A549 treated with DMSO at 1 μM for 4 hours (cell line): ENCODE measurements around the gene PP2D1. TPM values are rescaled to one million over a fixed set of nuclear protein-coding genes. Genes with fewer than 3 reads are reported as not detected.

ENCODE experiments used
- total RNA-seq: library from RNA; stranded (reverse); fragments of 200-300 nt; extraction: Qiagen RNA extraction; gene quantifications from 5 replicates; pipeline ENCODE4 v1.2.3, GENCODE V29; 2022; ENCODE audit warnings: low read depth

PP2D1 gene, protein sequence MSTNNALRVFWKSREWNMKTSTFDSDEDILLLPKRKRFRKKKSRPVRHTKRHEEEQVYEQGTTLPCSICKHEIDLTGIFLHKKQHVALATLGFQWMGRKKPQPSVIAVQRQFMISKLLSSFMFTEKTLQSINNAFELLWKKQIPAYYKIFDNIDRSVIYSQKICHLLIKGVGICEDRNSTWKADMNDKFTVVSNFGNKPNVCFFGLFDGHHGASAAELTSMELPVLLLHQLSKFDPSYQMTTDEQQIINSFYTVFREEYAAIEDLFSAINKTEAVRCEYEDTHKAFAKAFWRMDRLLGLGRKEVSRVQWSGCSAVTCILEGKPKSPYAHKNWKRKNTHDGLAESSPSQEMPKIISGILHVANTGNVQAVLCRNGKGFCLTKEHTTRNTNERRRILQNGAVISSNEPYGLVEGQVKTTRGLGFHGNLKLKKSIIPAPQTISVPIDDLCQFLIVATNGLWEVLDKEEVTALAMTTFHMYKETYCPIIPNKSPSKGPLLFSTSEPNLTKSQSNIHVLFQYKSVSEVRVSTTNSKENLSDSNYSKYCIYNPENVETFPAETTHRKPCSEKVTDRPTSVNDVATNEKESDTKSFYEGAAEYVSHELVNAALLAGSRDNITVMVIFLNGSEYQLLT
- total RNA-seq: not detected in 5 replicates

DNA sequence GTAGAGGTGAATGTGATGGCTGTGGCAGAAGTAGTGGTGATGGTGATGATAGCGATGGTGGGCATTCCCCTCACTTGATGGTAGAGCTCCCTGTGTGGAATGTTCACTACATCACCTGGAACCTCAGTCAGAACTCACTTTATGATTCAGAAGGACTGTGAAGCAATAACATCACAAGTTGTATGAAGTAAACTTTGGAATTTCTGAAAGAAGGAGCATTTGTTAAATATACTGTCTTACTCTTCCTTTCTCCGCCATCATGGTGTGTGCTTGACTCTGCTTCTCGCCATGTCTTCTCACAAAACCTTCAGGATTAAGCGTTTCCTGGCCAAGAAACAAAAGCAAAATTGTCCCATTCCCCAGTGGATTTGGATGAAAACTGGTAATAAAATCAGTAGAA is at the start of gene PP2D1:
Gene PP2D1, minus strand, starts transcription at position 101 of the 400 bp plus-strand sequence. CDS start 192 bp downstream, outside the sequence.

DNA sequence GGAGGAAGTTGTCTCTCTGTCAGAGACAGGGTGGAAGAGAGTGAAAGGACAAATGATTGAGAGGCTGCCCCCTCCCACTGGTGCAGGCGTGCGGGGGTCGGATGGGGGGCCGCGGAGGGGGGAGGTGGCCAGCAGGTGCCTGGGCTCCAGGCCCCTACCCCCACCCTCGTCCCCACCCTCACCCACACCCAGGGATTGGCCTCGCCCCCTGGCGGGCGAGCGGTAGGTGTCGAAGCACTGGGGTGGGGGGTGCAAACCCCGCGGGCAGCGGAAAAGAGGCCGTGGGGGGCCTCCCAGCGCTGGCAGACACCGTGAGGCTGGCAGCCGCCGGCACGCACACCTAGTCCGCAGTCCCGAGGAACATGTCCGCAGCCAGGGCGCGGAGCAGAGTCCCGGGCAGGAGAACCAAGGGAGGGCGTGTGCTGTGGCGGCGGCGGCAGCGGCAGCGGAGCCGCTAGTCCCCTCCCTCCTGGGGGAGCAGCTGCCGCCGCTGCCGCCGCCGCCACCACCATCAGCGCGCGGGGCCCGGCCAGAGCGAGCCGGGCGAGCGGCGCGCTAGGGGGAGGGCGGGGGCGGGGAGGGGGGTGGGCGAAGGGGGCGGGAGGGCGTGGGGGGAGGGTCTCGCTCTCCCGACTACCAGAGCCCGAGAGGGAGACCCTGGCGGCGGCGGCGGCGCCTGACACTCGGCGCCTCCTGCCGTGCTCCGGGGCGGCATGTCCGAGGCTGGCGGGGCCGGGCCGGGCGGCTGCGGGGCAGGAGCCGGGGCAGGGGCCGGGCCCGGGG is 27.9 kb upstream of the PP2D1 start, which contains the start of gene KAT2B:
Gene KAT2B, plus strand, starts transcription at position 682 of the 783 bp plus-strand sequence. Its CDS starts 32 bp downstream, at position 714.

DNA sequence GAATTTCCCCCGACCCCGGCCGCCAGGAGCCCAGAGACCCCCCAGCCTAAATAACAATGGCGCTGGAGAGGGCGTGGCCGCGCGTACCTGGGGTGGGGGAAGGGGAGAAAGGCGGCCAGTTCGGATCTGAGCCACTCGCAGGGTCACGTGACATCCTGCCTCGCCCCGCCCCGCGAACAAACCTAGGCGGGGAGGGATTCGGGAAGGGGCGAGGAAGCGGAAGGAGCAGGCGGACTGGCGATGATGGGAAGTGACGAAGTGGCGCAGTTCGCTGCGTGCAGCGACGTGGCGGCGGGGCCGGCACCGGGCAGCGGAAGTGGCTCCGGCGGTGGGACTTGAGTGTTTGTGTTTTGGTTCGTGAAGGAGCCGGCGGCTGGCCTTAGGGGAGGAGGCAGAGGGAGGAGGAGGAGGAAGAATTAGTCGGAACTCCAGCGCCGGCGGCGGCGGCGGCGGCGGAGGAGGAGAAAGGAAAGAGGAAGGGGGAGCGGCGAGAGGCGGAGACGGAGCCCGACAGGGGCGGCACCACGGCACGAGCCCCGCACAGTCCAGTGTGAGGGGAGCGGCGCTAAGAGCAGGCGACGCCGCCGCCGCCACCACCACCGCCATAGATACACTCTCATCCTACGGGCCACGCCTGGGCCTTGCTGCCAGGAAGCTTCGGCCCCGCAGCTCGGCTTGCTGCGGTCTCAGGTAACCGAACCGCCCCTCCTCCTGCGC is 65.1 kb downstream of the PP2D1 start, which contains the start of gene RAB5A:
Gene RAB5A, plus strand, starts transcription at position 266 of the 717 bp plus-strand sequence. CDS start 3,802 bp downstream, outside the sequence.

Other genes with a start within 250 kb of the PP2D1 start
- 0.39 to 1.2 TPM (median 0.71 TPM) in 5 replicates for gene EFHB, start 78.0 kb downstream of the PP2D1 start, total RNA-seq
- gene RAB5A, start 65.2 kb downstream of the PP2D1 start, total RNA-seq: 36.2 to 55.6 TPM (median 48.9 TPM) in 5 replicates
- gene KAT2B, start 28.2 kb upstream of the PP2D1 start, total RNA-seq: 4.1 to 7.2 TPM (median 5.5 TPM) in 5 replicates
- gene SGO1, start 173.9 kb upstream of the PP2D1 start, total RNA-seq: 14.9 to 18.5 TPM (median 17.6 TPM) in 5 replicates